ENCODE data around the gene PDLIM1.

PDLIM1 gene

GRCh38 chr10:95300022-95300539 lies 9.3 kb upstream of the PDLIM1 start:
- Histone ChIP-seq H3K4me3 (replicated peaks; ENCODE audit: insufficient read depth, low read length) (no peak overlapping the region), H3K27me3 (ENCODE audit: insufficient read depth, poor library complexity, severe bottlenecking) (peaks cover 7% of the 10 kb centered on the region), H3K27ac (replicated peaks) (no peak overlapping the region)
- no peak for DNase-seq (ENCODE audit: low read depth in 1 of 2, low spot score in 1 of 2)
- TF ChIP-seq GABPA (IDR thresholded peaks at IDR 0.05; ENCODE audit: low read depth) (no peak), POLR2AphosphoS5 (IDR thresholded peaks at IDR 0.05; ENCODE audit: low read depth) (no peak), SPI1 (IDR thresholded peaks at IDR 0.05; ENCODE audit: borderline replicate concordance, low read depth) (no peak), CTCF (IDR thresholded peaks at IDR 0.05; ENCODE audit: insufficient read depth, low read length) (no peak), REST (IDR thresholded peaks at IDR 0.05; ENCODE audit: insufficient replicate concordance, low read depth) (no peak)

GRCh38 chr10:95297402-95297801 lies 6.6 kb upstream of the PDLIM1 start:
- TF ChIP-seq CTCF (IDR thresholded peaks at IDR 0.05; ENCODE audit: insufficient read depth, low read length) (no peak), SPI1 (IDR thresholded peaks at IDR 0.05; ENCODE audit: borderline replicate concordance, low read depth) (no peak), GABPA (IDR thresholded peaks at IDR 0.05; ENCODE audit: low read depth) (no peak), REST (IDR thresholded peaks at IDR 0.05; ENCODE audit: insufficient replicate concordance, low read depth) (no peak), POLR2AphosphoS5 (IDR thresholded peaks at IDR 0.05; ENCODE audit: low read depth) (no peak)
- DNase-seq (ENCODE audit: low read depth in 1 of 2, low spot score in 1 of 2) = no peak
- Histone ChIP-seq H3K27ac (replicated peaks) (no peak overlapping the region), H3K27me3 (ENCODE audit: insufficient read depth, poor library complexity, severe bottlenecking) (peaks cover 20% of the 10 kb centered on the region), H3K4me3 (replicated peaks; ENCODE audit: insufficient read depth, low read length) (no peak overlapping the region)

GRCh38 chr10:95296764-95297163 lies 6.0 kb upstream of the PDLIM1 start:
- no peak overlapping the region for H3K4me3 ChIP-seq (replicated peaks; ENCODE audit: insufficient read depth, low read length)
- H3K27me3 ChIP-seq (ENCODE audit: insufficient read depth, poor library complexity, severe bottlenecking) = peaks cover 25% of the 10 kb centered on the region
- TF ChIP-seq CTCF (IDR thresholded peaks at IDR 0.05; ENCODE audit: insufficient read depth, low read length) = no peak
- no peak for TF ChIP-seq POLR2AphosphoS5 (IDR thresholded peaks at IDR 0.05; ENCODE audit: low read depth)
- no peak for TF ChIP-seq SPI1 (IDR thresholded peaks at IDR 0.05; ENCODE audit: borderline replicate concordance, low read depth)
- TF ChIP-seq REST (IDR thresholded peaks at IDR 0.05; ENCODE audit: insufficient replicate concordance, low read depth) = no peak
- TF ChIP-seq GABPA (IDR thresholded peaks at IDR 0.05; ENCODE audit: low read depth) = no peak
- H3K27ac ChIP-seq (replicated peaks) = no peak overlapping the region
- no peak for DNase-seq (ENCODE audit: low read depth in 1 of 2, low spot score in 1 of 2)

Measured in HL-60 (cell line).